Activated CD8-positive, alpha-beta memory T cell treated with anti-CD3 and anti-CD28 coated beads, Interleukin-2, amount 50 U/mL, for 24 hours (primary cell): Measurements from ENCODE around the gene ZNRF3.
A peak's percentile ranks its signal among the peaks of the same experiment; 100 is the strongest.
"Not testable (repeated sequence)": the region's sequence is repeated elsewhere in the genome, so short reads cannot be mapped to it uniquely, and the experiment has no call there.

ENCODE experiments used
- DNase-seq: peaks from one replicate; pipeline ENCODE4 v3.0.0-alpha.2; 2020; ENCODE audit errors: extremely low read depth

ZNRF3 gene

GRCh38 chr22:29037340-29037932 lies 154.1 kb downstream of the ZNRF3 start:
- DNase-seq: no peak

- no peak for DNase-seq
Observed at GRCh38 chr22:29039148-29039547, 155.8 kb downstream of the ZNRF3 start.

- not testable (repeated sequence) for DNase-seq
Observed at GRCh38 chr22:29039684-29040083, 156.3 kb downstream of the ZNRF3 start.

- peak; percentile 15 for DNase-seq
Observed at GRCh38 chr22:29040385-29041275, 157.3 kb downstream of the ZNRF3 start.

GRCh38 chr22:29041408-29041807 lies 158.0 kb downstream of the ZNRF3 start:
- no peak for DNase-seq

- no peak for DNase-seq
Observed at GRCh38 chr22:29043906-29044575, 160.7 kb downstream of the ZNRF3 start.

- DNase-seq: no peak
Observed at GRCh38 chr22:29044657-29045176, 161.3 kb downstream of the ZNRF3 start.

GRCh38 chr22:29048822-29049654 lies 165.7 kb downstream of the ZNRF3 start:
- DNase-seq: no peak

- no peak for DNase-seq
Observed at GRCh38 chr22:29049655-29050263, 166.4 kb downstream of the ZNRF3 start.

GRCh38 chr22:29050457-29050856 lies 167.1 kb downstream of the ZNRF3 start:
- DNase-seq: no peak

- DNase-seq: no peak
Observed at GRCh38 chr22:29053048-29053702, 169.8 kb downstream of the ZNRF3 start.

GRCh38 chr22:29054251-29054767 lies 170.9 kb downstream of the ZNRF3 start:
- no peak for DNase-seq

GRCh38 chr22:29055192-29055830 lies 171.9 kb downstream of the ZNRF3 start:
- DNase-seq: no peak

GRCh38 chr22:29056472-29056871 lies 173.1 kb downstream of the ZNRF3 start:
- DNase-seq: no peak

- no peak for DNase-seq
Observed at GRCh38 chr22:29060251-29060869, 177.0 kb downstream of the ZNRF3 start.

GRCh38 chr22:29060931-29061330 lies 177.6 kb downstream of the ZNRF3 start:
- DNase-seq: no peak

GRCh38 chr22:29061773-29062172 lies 178.4 kb downstream of the ZNRF3 start, which contains the start of gene C22orf31:
TSS of gene C22orf31 (minus strand) at chr22:29061831. CDS start at chr22:29061792, 39 bp downstream.
- no peak for DNase-seq

GRCh38 chr22:29062286-29062821 lies 179.0 kb downstream of the ZNRF3 start:
- DNase-seq: no peak
